ENCODE measurements around the gene SLC16A12.

SLC16A12 gene

DNA sequence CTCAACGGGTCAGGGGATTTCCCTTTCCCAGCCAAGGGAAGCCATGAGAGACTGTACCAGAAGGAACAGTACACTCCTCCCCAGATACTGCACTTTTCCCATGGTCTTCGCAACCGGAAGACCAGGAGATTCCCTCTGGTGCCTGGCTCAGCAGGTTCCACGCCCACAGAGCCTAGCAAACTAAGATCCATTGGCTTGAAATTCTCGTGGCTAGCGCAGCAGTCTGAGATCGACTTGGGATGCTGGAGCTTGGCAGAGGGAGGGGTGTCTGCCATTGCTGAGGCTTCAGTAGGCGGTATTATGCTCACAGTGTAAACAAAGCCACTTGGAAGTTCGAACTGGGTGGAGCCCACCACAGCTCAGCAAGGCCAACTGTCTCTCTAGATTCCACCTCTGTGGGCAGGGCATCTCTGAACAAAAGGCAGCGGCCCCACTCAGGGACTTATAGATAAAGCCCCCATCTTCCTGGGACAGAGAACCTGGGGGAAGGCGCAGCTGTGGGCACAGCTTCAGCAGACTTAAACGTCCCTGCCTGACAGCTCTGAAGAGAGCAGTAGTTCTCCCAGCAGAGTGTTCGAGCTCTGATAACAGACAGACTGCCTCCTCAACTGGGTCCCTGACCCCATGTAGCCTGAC is 29.6 kb downstream of the SLC16A12 start:
- no peak for DNase-seq (ENCODE audit: low read depth)

DNA sequence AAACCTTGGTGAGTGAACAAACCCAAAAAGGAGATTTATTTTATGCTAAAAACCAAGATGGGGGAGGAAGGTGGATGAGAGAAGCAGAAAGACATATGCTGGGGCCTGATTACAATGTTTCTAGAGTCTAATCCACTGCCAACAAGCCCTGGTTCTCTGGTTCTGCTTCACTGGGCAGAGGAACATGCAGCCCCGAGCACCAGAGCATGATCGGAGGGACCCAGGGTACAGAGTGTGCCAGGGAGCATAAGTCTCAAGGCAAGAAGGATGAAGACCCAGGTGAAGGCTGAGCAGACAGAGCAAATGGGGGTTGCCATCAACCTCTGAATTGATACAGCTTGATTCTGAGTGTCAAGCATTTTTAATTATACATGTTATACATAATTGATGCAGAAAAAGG is 30.7 kb downstream of the SLC16A12 start:
- DNase-seq (ENCODE audit: low read depth): no peak

DNA sequence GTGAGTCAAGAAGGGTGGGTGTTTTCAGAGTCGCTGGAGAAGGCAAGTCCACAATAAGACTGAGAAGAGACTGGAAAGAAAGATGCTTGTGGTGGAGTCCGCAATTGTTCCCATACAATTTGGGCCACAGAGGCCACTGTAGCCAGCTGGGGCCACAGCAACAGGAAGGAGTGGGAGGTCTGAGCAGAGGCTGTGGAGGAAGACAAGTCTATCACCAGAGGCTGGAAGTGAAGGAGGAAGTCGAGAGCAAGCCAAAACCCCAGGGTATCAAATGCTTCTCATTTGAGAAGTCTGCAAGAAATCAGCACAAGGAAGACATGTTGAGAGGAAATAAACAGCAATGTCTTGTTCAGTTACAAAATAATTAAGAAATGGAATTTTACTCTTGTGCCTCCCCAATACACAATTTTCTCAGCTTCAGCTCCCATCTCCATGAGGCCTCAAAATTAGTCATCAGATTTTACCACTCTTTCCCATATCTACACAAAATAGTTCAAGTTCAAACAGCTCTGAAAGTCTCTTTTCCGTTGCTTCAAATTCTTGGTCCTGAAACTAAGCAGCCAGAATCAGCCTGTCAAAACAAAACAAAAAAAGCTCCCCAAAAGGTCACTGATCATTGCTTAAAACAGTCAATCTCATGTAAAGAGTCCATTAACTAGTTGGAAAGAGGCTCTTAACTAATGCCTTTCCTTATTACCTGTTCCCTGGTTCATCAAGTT is 31.6 kb downstream of the SLC16A12 start:
- DNase-seq (ENCODE audit: low read depth): no peak

GRCh38 chr10:89503151-89503550 is 32.2 kb downstream of the SLC16A12 start:
- DNase-seq (ENCODE audit: low read depth): no peak

- DNase-seq (ENCODE audit: low read depth): no peak
Observed at GRCh38 chr10:89502549-89502948, 32.8 kb downstream of the SLC16A12 start.

- DNase-seq (ENCODE audit: low read depth): no peak
Observed at GRCh38 chr10:89494575-89494974, 40.8 kb downstream of the SLC16A12 start.

DNA sequence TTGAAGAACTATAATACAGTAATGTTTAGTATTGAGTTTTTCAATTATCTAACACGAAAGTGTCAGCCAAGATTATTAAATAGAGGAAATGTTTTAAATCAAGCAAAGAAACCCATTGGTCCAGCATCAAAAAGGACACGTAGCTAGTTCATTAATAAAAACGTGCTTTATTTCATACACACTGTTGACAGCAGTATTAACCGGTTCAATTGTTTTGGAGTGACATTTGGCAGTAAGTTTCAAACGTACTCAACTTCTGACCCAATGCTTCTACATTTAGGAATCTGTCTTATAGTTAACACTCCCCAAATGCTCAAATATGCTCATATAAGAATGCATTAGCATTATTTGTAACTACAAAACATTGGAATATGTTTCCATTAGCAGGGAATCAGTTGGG is 41.3 kb downstream of the SLC16A12 start:
- DNase-seq (ENCODE audit: low read depth): no peak

DNA sequence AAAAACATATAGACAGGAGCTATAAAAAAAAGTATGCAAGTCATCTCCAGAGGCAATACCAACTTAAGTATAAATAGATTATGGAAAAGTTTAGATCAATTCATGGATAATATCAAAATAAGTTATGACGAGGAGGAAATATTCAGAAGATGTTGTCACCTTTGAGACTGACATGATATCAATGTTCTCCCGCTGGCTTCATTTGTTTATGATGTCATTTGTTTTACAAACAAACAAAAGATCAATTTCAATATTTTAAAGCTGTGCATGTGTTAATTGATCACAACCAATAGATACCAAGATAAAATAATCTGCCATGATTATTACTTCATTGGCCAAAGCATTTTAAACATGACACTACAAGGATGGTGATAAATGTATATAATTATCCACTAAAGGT is 43.5 kb downstream of the SLC16A12 start:
- no peak for DNase-seq (ENCODE audit: low read depth)

GRCh38 chr10:89490596-89491335 is 44.6 kb downstream of the SLC16A12 start:
- no peak for DNase-seq (ENCODE audit: low read depth)

DNA sequence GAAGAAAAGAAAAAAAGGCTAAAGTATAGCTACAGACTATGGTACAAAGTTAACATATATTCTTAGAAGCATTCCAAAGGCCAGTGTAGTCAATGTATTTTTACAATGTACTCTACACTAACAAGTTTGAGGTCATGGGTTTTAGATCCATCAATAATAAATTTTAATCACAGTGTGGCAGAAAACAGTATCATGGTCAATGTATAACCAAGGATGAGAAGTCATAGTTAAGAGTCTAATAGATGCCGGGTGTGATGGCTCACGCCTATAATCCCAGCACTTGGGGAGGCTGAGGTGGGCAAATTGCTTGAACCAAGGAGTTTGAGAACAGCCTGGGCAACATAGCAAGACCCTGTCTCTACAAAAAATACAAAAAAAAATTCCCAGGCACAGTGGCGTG is 53.1 kb downstream of the SLC16A12 start:
- DNase-seq (ENCODE audit: low read depth): no peak

DNA sequence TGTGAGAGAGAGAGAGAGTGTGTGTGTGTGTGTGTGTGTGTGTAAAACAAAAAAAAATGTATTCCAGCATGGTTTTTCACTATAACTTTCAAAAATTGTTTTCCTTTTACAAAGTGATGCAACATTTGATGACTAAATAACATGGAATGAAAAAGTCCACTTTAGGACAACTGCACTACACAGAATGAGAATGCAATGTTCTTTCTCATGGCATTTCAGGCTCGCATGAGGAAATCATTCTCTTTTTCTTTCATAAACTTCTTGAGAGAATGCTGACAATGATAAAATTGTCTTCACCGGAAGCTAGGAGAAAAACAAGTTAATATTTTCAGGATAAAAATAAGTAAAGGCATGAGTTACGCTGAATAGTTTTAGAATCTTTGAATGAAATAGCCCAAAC is 53.7 kb downstream of the SLC16A12 start:
- no peak for DNase-seq (ENCODE audit: low read depth)

DNA sequence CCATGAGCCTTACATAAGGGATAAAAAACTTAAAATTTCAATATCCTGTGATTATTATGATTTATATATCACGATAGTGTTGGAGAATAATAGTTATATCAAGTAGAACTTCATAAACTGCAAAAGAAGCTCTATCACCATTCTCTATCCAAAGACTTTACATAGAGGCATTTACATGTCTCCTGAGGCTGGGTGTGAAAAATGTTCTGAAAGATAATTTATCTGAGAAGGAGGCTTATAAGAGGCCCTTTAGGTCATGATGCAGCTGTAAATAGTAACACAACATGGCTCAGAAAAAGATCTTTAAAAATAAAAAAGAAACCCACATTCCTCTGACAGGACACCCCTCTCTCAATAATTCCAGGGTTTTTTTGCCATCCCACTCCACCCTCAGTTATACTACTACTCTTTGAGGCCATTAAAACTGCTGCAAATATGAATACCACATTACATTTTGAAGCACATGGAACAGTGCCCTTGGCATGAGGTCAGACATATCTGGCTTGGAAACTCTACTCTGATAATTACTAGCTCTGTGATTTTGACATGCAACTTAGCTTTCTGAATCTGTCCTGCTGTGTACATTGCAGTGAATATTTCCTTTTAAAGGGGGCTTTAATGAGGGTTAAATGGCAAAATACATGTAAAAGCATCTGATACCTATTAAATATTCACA is 55.5 kb downstream of the SLC16A12 start:
- no peak for DNase-seq (ENCODE audit: low read depth)

DNA sequence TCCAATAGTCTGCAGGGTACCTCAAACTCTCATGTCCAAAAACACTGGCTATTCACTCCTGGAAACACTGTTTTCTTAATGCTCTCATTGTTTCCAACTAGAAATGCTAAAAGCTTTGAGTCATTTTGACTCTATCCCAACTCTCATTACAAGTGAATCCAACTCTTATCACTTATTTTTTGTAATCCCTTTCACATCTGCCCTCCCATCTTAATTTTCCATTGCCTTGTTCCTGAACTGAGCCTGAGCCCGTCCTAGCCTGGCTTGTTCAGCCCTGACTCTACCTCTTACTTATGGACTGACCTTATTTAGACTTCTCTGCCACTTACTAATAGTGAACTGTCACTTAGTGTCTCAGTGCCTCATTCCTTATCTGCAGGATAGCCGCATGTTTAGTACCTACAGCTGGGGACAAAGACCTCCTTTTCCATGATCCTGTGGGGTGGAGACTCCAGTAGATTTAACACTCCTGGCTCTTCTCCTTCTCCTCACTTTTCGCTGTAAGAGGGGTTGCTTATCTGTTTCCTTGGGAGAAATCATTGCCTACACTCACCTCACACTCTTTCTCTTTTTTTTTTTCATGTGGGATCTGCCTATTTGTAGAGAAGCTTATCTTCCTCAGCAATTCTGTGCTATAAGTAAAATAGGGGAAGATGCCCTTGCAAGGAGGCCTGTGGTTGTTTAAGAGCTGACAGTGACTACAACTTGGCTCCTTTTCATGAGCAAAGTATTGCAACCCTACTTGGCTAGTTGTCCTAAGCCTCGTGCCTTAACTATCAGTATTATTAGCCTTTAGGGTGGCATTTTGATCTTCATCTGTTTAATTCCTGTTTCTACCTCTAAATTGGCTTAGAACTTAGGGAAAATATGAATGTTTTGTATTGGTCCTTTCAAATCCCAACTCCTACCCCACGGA is 56.4 kb downstream of the SLC16A12 start:
- DNase-seq (ENCODE audit: low read depth): no peak

GRCh38 chr10:89478085-89478738 is 57.2 kb downstream of the SLC16A12 start:
- no peak for DNase-seq (ENCODE audit: low read depth)

GRCh38 chr10:89476150-89476549 is 59.2 kb downstream of the SLC16A12 start:
- DNase-seq (ENCODE audit: low read depth): no peak

- DNase-seq (ENCODE audit: low read depth): no peak
Observed at GRCh38 chr10:89475591-89475998, 59.8 kb downstream of the SLC16A12 start.

DNA sequence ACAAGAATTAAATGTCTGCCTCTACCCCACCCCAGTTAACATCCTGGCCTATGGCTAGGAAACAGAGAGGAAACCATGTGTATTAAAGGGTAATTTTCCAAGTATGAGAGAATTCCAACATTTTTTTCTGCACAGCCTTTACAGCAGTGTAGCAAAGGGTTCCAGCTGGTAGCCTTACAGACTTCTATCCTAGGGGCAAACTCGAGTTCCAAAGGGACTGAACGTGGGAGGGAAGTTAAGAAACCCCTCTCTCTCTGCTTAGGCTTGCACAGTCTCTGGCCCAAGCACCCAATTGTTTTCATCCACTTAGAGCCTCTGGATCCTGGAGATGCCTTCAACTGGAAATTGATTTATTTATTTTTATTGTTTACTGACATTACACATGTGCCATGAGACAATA is 60.3 kb downstream of the SLC16A12 start:
- no peak for DNase-seq (ENCODE audit: low read depth)

DNA sequence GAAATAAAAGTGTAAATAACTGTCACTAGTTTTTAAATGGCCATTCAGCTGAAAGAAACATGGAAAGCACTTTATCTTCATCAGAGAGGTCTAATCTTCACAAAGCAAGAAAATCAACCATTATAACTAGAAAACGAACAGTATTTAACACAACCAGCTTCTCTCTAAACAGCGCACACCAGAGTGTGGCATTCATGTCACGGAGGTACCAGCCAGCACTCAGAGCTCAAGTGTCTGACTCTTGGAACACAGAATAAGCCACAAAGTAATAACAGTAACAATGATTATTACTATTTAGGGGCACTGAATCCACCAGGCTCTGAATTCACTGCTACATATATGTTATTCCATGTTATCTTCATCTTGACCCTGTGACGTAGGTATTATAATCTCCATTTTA is 60.9 kb downstream of the SLC16A12 start:
- DNase-seq (ENCODE audit: low read depth): no peak

DNA sequence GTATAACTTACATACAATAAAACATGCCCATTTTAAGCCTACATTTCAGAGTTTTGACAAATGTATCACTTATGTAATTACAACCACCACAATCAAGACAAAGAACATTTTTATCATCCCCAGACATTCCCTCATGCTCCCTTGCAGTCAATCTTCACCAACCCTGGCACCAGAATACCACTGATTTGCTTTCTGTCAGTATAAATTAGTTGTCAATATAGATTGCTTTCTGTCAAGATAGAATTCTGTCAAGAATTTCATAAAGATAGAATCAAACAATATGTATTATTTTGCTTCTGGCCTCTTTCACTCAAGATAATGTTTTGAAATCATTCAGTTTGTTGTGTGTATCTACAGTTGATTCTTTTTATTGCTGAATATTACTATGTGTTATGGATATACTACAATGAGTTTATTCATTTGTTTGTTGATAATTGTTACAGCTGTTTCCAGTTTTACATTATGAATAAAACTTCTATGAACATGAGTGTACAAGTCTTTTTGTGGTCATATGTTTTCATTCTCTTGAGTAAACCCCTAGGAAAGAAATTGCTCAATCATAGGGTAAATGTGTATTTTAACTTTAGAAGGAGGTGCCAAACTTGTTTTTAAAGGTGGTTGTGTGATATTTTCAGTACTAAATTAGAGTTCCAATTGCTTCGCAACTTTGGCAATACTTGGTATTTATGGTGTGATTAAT is 64.1 kb downstream of the SLC16A12 start:
- DNase-seq (ENCODE audit: low read depth): no peak

GRCh38 chr10:89470628-89471027 is 64.8 kb downstream of the SLC16A12 start:
- DNase-seq (ENCODE audit: low read depth): no peak

Data from stimulated activated CD4-positive, alpha-beta T cell treated with anti-CD3 and anti-CD28 coated beads, Interleukin-2, amount 100 ng/mL, for 4 hours (primary cell).